ENCODE data around the gene JMJD4. TPM values are rescaled to one million over a fixed set of nuclear protein-coding genes. Genes with fewer than 3 reads are reported as not detected.

JMJD4 gene
- total and polyA plus RNA-seq, 2 donors (not counting 3 experiments of a cell fraction or from before 2014, with no cell fraction given), result 17.3 to 31.2 TPM

- Histone ChIP-seq H3K9me3 (replicated peaks; ENCODE audit: control insufficient read depth, insufficient read depth, low read length) (no peaks in the 10 kb centered on the region), H3K79me2 (ENCODE audit: control insufficient read depth, insufficient read depth, low read length) (no peaks in the 10 kb centered on the region), H3K27me3 (ENCODE audit: control insufficient read depth in 2 of 2, insufficient read depth in 2 of 2, low read length in 2 of 2) (no peaks in the 10 kb centered on the region), H3K4me3 (replicated peaks in 1 of 3; ENCODE audit: insufficient read depth in 1 of 3, low read depth in 1 of 3, low read length in 3 of 3) (no peak overlapping the region), H3K9ac (replicated peaks; ENCODE audit: extremely low read depth, insufficient read depth, low read length) (no peak overlapping the region), H2AFZ (ENCODE audit: low read depth, low read length) (no peak overlapping the region), H3K9me1 (replicated peaks; ENCODE audit: control insufficient read depth, extremely low read depth, insufficient read depth, low read length) (no peaks in the 10 kb centered on the region), H3K4me1 (ENCODE audit: control insufficient read depth, extremely low read depth, insufficient read depth, low read length) (peaks cover 10% of the 10 kb centered on the region), H4K20me1 (replicated peaks; ENCODE audit: control insufficient read depth, extremely low read depth, insufficient read depth, low read length) (no peaks in the 10 kb centered on the region), H3K4me2 (ENCODE audit: insufficient read depth, low read length) (no peak overlapping the region), H3K36me3 (ENCODE audit: control insufficient read depth in 2 of 2, extremely low read depth in 1 of 2, insufficient read depth in 2 of 2, low read length in 2 of 2) (peaks cover 0 to 6% of the 10 kb centered on the region in 2 experiments), H3K27ac (ENCODE audit: insufficient read depth, low read depth, low read length) (no peak overlapping the region)
- intact Hi-C loops (cut with micrococcal nuclease), result no loop called here
- FAIRE-seq, result peak; percentile 46
- POLR2A ChIA-PET, result no interaction called here
- dilution Hi-C loops (cut with MboI; ENCODE audit: extremely low pct_ligation_motif_present, low sequenced_read_pairs), result no loop called here
- peak; percentile 13 for DNase-seq (ENCODE audit: low read depth, low spot score)
- CTCF ChIA-PET, result interaction anchor here (1.1 to 1.9 kb wide), 3 partner anchors 11 to 14 kb away, joined by 3 to 7 read pairs (median 4); no protein-coding TSS in a partner anchor
- BruUV-seq (replicated peaks), result no TSS peak
- no peak for TF ChIP-seq MYC (IDR thresholded peaks at IDR 0.05; ENCODE audit: low read depth, low read length)
- TF ChIP-seq FOS (IDR thresholded peaks at IDR 0.05; ENCODE audit: borderline replicate concordance, insufficient read depth, low read length), result peak; percentile 59
These were observed 41.2 kb upstream of the JMJD4 start for GRCh38 chr1:227776331-227776771.

GRCh38 chr1:227775841-227776240, 40.7 kb upstream of the JMJD4 start:
- Histone ChIP-seq H4K20me1 (replicated peaks; ENCODE audit: control insufficient read depth, extremely low read depth, insufficient read depth, low read length) (no peaks in the 10 kb centered on the region), H3K79me2 (ENCODE audit: control insufficient read depth, insufficient read depth, low read length) (no peaks in the 10 kb centered on the region), H3K9me1 (replicated peaks; ENCODE audit: control insufficient read depth, extremely low read depth, insufficient read depth, low read length) (no peaks in the 10 kb centered on the region), H3K27me3 (ENCODE audit: control insufficient read depth in 2 of 2, insufficient read depth in 2 of 2, low read length in 2 of 2) (no peaks in the 10 kb centered on the region), H2AFZ (ENCODE audit: low read depth, low read length) (no peak overlapping the region), H3K9ac (replicated peaks; ENCODE audit: extremely low read depth, insufficient read depth, low read length) (no peak overlapping the region), H3K27ac (ENCODE audit: insufficient read depth, low read depth, low read length) (no peak overlapping the region), H3K9me3 (replicated peaks; ENCODE audit: control insufficient read depth, insufficient read depth, low read length) (no peaks in the 10 kb centered on the region), H3K4me3 (replicated peaks in 1 of 3; ENCODE audit: insufficient read depth in 1 of 3, low read depth in 1 of 3, low read length in 3 of 3) (no peak overlapping the region), H3K4me1 (ENCODE audit: control insufficient read depth, extremely low read depth, insufficient read depth, low read length) (peaks cover 10% of the 10 kb centered on the region), H3K36me3 (ENCODE audit: control insufficient read depth in 2 of 2, extremely low read depth in 1 of 2, insufficient read depth in 2 of 2, low read length in 2 of 2) (peaks cover 0 to 6% of the 10 kb centered on the region in 2 experiments), H3K4me2 (ENCODE audit: insufficient read depth, low read length) (no peak overlapping the region)
- dilution Hi-C loops (cut with MboI; ENCODE audit: extremely low pct_ligation_motif_present, low sequenced_read_pairs), result no loop called here
- DNase-seq (ENCODE audit: low read depth, low spot score), result no peak
- CTCF ChIA-PET, result interaction anchor here (1.1 to 1.9 kb wide), 3 partner anchors 12 to 14 kb away, joined by 3 to 7 read pairs (median 4); no protein-coding TSS in a partner anchor
- FAIRE-seq, result no peak
- BruUV-seq (replicated peaks), result no TSS peak
- intact Hi-C loops (cut with micrococcal nuclease), result no loop called here
- TF ChIP-seq MYC (IDR thresholded peaks at IDR 0.05; ENCODE audit: low read depth, low read length) (no peak), POLR2A (IDR thresholded peaks at IDR 0.05; ENCODE audit: low read depth, low read length) (no peak), JUN (IDR thresholded peaks at IDR 0.05; ENCODE audit: borderline replicate concordance, insufficient read depth, insufficient read length, low read depth) (no peak), POLR2AphosphoS5 (IDR thresholded peaks at IDR 0.05; ENCODE audit: insufficient read depth, low read depth, low read length) (no peak), GATA2 (IDR thresholded peaks at IDR 0.05; ENCODE audit: insufficient read depth, insufficient read length, low read depth, low read length) (no peak), EZH2 (IDR thresholded peaks at IDR 0.05; ENCODE audit: borderline replicate concordance, low read depth, low read length, severe bottlenecking) (no peak), MAX (IDR thresholded peaks at IDR 0.05; ENCODE audit: insufficient read depth, insufficient read length) (no peak), FOS (IDR thresholded peaks at IDR 0.05; ENCODE audit: borderline replicate concordance, insufficient read depth, low read length) (no peak)
- TF ChIP-seq, protein P1, sequence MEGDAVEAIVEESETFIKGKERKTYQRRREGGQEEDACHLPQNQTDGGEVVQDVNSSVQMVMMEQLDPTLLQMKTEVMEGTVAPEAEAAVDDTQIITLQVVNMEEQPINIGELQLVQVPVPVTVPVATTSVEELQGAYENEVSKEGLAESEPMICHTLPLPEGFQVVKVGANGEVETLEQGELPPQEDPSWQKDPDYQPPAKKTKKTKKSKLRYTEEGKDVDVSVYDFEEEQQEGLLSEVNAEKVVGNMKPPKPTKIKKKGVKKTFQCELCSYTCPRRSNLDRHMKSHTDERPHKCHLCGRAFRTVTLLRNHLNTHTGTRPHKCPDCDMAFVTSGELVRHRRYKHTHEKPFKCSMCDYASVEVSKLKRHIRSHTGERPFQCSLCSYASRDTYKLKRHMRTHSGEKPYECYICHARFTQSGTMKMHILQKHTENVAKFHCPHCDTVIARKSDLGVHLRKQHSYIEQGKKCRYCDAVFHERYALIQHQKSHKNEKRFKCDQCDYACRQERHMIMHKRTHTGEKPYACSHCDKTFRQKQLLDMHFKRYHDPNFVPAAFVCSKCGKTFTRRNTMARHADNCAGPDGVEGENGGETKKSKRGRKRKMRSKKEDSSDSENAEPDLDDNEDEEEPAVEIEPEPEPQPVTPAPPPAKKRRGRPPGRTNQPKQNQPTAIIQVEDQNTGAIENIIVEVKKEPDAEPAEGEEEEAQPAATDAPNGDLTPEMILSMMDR (IDR thresholded peaks at IDR 0.05; ENCODE audit: extremely low read depth in 1 of 2, insufficient read depth in 1 of 2, low read depth in 1 of 2, low read length in 2 of 2), result no peak
- POLR2A ChIA-PET, result no interaction called here

All from endothelial cell of umbilical vein (primary cell).